ENCODE results near the gene CHRNA4.
A peak's percentile ranks its signal among the peaks of the same experiment; 100 is the strongest.

The CHRNA4 gene

GRCh38 chr20:63351811-63352591, 9.1 kb downstream of the CHRNA4 start:
- no peak overlapping the region for H3K27ac Mint-ChIP-seq
- no peak overlapping the region for H3K4me3 Mint-ChIP-seq
- no peaks in the 10 kb centered on the region for H3K9me3 Mint-ChIP-seq
- no peaks in the 10 kb centered on the region for H3K27me3 Mint-ChIP-seq
- H3K36me3 Mint-ChIP-seq = no peaks in the 10 kb centered on the region
- no peaks in the 10 kb centered on the region for H3K4me1 Mint-ChIP-seq

DNA sequence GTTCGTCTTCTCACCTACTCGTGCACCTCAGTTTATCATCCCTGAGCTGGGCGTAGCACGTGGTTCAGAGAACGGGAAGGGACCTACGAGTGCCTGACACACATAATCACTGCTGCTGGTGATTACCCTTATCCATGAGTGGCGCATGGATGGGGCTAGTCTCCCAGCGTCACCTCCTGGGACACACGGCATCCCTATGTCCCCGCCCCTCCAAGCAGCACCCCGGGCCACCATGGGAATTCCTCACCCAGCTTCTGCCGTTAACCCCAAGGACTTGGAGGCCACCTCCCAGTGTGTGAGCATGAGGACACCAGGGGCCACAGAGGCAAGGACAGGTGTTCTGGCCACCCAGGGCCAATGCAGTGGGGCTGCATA, 9.8 kb downstream of the CHRNA4 start:
- no peaks in the 10 kb centered on the region for H3K4me1 Mint-ChIP-seq
- no peaks in the 10 kb centered on the region for H3K27me3 Mint-ChIP-seq
- H3K27ac Mint-ChIP-seq = no peak overlapping the region
- H3K4me3 Mint-ChIP-seq = no peak overlapping the region
- no peaks in the 10 kb centered on the region for H3K9me3 Mint-ChIP-seq
- H3K36me3 Mint-ChIP-seq = no peaks in the 10 kb centered on the region

DNA sequence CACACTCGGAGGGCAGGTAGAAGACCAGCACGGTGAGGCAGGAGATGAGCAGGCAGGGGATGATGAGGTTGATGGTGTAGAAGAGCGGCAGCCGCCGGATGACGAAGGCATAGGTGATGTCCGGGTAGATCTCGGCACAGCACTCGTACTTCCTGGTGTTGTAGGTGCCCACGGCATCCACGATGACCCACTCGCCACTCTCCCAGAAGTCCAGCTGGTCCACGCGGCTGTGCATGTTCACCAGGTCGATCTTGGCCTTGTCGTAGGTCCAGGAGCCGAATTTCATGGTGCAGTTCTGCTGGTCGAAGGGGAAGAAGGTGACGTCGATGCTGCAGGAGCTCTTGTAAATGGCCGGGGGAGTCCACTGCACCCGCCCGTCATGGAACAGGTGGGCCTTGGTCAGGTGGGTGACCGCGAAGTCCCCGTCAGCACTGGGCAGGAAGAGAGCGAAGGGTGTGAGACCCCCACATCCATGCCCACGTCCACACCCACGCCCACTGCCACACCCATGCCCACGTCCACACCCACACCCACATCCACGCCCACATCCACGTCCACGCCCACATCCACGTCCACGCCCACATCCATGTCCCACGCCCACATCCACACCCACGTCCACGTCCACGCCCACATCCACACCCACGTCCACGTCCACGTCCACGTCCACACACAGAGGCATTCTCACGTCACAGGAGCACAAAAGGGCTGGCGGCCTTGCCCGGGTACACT, 10.4 kb downstream of the CHRNA4 start:
- H3K4me1 Mint-ChIP-seq = no peaks in the 10 kb centered on the region
- H3K36me3 Mint-ChIP-seq = no peaks in the 10 kb centered on the region
- H3K4me3 Mint-ChIP-seq = peak overlapping the region; percentile 23
- no peaks in the 10 kb centered on the region for H3K27me3 Mint-ChIP-seq
- no peaks in the 10 kb centered on the region for H3K9me3 Mint-ChIP-seq
- peak overlapping the region; percentile 73 for H3K27ac Mint-ChIP-seq

DNA sequence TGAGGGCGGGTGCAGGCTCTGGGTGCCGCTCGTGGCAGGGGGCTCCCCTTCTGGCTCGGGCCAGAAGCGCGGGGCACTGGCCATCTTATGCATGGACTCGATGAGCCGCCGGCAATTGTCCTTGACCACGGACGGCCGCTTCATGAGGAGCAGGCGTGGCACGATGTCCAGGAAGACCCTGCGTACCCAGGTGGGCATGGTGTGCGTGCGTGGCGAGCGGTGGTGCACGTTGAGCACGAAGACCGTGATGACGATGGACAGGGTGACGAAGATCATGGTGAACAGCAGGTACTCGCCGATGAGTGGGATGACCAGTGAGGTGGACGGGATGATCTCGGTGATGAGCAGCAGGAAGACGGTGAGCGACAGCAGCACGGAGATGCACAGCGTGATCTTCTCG, 11.0 kb downstream of the CHRNA4 start:
- Mint-ChIP-seq H3K36me3 (no peaks in the 10 kb centered on the region), H3K9me3 (no peaks in the 10 kb centered on the region), H3K27ac (peak overlapping the region; percentile 73), H3K4me1 (no peaks in the 10 kb centered on the region), H3K27me3 (no peaks in the 10 kb centered on the region), H3K4me3 (peak overlapping the region; percentile 23)

GRCh38 chr20:63349516-63349895, 11.6 kb downstream of the CHRNA4 start:
- H3K4me3 Mint-ChIP-seq = no peak overlapping the region
- H3K27ac Mint-ChIP-seq = no peak overlapping the region
- no peaks in the 10 kb centered on the region for H3K27me3 Mint-ChIP-seq
- H3K9me3 Mint-ChIP-seq = no peaks in the 10 kb centered on the region
- no peaks in the 10 kb centered on the region for H3K36me3 Mint-ChIP-seq
- H3K4me1 Mint-ChIP-seq = no peaks in the 10 kb centered on the region

DNA sequence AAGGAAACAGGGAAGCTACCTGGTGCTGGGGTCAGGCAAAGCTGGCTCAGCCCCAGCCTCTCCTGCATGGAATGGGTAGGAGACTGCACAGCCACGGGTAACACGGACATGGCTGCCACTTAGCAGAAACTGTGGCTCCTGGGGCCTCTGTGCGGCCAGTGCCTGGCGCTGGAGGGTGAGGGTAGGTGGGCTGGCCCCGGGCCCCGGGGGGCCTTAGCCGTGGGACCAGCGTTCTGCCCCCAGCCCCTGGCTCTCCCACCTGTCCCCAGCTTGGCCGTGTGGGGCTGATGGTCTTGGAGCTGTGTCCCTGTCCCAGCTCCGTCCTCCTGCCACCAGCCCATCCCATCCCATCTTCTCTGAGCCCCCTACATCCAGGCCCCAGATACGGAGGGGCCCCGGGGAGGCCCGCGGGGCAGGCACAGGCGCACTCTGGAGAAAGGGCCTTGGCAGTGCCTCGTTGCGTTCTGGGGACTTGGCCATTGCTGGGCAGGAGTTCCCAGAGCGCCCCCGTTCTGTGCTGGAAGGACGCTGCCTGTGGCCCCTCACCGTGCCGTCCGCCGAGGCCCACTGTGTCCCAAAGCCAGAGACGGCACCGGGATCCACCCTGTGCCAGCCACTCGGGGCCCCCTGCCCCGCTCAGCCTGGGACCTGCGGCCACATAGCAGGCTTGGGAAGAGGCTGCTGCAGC, 12.2 kb downstream of the CHRNA4 start:
- H3K27me3 Mint-ChIP-seq = no peaks in the 10 kb centered on the region
- no peak overlapping the region for H3K27ac Mint-ChIP-seq
- no peak overlapping the region for H3K4me3 Mint-ChIP-seq
- H3K9me3 Mint-ChIP-seq = no peaks in the 10 kb centered on the region
- H3K36me3 Mint-ChIP-seq = no peaks in the 10 kb centered on the region
- no peaks in the 10 kb centered on the region for H3K4me1 Mint-ChIP-seq

DNA sequence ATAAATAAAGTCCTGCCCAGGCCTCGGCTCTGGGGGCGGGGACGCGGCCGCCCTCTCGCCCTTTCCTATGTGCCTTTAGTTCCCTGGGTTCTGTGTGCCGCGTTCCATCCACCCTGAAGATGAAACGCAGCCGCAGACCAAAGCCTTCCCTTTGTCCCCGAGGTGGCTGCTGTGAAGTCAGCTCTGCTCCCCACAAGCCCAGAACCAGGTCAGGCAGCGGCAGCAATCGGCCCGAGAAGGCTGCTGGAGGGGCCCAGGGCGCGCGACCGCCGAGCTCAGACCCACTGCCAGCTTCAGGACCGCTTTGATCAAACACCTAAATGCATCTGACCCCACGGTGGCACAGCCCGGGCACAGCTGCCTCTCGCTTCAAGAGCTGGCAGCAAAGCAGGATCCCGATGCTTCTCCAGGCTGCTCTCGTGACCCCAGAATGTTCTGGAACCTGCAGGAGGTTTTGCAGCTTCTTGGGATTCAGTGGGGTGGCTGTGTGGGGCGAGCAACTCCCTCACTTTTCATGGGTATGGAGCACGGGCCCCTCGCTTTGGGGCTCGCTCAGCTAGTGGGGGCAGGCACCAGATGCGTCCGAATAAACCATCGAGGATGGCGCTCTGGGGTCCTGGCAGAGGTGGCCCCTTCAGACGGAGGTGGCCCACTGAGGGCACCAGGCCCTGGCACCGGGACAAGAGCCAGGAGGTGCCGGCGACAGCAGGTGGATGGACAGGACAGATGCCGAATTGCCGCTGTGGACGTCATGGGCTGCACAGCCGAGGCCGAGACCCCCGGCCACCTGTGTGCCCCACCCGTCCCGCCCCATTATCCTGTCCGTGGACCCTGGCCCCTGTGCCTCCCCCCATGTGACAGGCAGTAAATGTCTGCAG, 13.0 kb downstream of the CHRNA4 start:
- Mint-ChIP-seq H3K4me1 (no peaks in the 10 kb centered on the region), H3K27me3 (no peaks in the 10 kb centered on the region), H3K27ac (no peak overlapping the region), H3K4me3 (no peak overlapping the region), H3K9me3 (no peaks in the 10 kb centered on the region), H3K36me3 (no peaks in the 10 kb centered on the region)

- H3K9me3 Mint-ChIP-seq = no peaks in the 10 kb centered on the region
- H3K27ac Mint-ChIP-seq = no peak overlapping the region
- no peak overlapping the region for H3K4me3 Mint-ChIP-seq
- H3K36me3 Mint-ChIP-seq = no peaks in the 10 kb centered on the region
- no peaks in the 10 kb centered on the region for H3K4me1 Mint-ChIP-seq
- peaks cover 2% of the 10 kb centered on the region for H3K27me3 Mint-ChIP-seq
Measured at GRCh38 chr20:63347081-63347741, 13.9 kb downstream of the CHRNA4 start.

DNA sequence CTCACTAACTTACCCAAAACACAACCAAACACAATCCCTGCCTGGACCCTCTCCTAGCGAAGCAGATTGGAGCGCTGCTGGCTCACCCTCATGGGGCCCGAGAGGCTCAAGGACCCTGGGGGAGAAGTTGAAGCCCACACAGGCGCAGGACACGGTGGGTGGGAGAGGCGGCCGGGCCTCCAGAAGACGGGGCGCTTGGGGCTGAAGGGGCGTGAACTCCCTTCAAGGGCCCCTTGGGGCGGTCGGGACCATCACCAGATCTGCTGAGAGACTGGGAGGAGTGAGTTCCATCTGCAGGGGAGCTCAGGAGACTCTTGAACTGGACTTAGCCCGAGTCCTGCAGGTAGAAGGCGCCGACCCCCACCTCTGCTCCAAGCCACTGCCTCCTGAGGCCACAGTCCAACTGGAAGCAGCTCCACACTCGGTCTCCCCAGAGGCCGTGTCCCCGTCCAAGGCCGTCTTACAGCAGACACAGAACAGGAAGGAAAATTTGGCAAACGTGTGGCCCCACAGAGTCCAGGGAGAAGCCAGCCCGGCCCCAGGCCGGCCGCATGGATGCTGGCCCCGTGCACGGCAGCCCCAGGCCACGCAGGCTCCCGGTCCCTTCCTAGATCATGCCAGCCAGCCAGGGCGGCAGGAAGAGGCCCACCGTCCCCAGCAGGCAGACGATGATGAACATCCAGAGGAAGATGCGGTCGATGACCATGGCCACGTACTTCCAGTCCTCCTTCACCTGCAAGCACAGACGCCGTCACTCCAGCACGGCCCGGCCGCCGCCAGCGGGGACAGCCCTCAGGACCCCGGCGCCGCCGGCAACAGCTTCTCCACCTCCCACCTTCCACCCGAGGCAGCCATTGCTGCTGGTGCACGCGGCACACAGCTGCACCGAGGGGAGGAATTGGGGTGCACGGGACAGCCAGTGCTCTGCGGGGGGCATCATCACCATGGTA, 14.7 kb downstream of the CHRNA4 start:
- Mint-ChIP-seq H3K9me3 (no peaks in the 10 kb centered on the region), H3K27ac (no peak overlapping the region), H3K4me1 (no peaks in the 10 kb centered on the region), H3K4me3 (no peak overlapping the region), H3K36me3 (no peaks in the 10 kb centered on the region), H3K27me3 (peaks cover 7% of the 10 kb centered on the region)

- no peaks in the 10 kb centered on the region for H3K4me1 Mint-ChIP-seq
- no peaks in the 10 kb centered on the region for H3K9me3 Mint-ChIP-seq
- H3K27me3 Mint-ChIP-seq = peaks cover 16% of the 10 kb centered on the region
- no peaks in the 10 kb centered on the region for H3K36me3 Mint-ChIP-seq
- no peak overlapping the region for H3K27ac Mint-ChIP-seq
- no peak overlapping the region for H3K4me3 Mint-ChIP-seq
Measured at GRCh38 chr20:63345328-63346100, 15.6 kb downstream of the CHRNA4 start.

GRCh38 chr20:63344616-63345327, 16.4 kb downstream of the CHRNA4 start:
- H3K36me3 Mint-ChIP-seq = no peaks in the 10 kb centered on the region
- no peak overlapping the region for H3K27ac Mint-ChIP-seq
- no peaks in the 10 kb centered on the region for H3K4me1 Mint-ChIP-seq
- peaks cover 17% of the 10 kb centered on the region for H3K27me3 Mint-ChIP-seq
- peaks cover 1% of the 10 kb centered on the region for H3K9me3 Mint-ChIP-seq
- no peak overlapping the region for H3K4me3 Mint-ChIP-seq

- Mint-ChIP-seq H3K9me3 (peaks cover 8% of the 10 kb centered on the region), H3K36me3 (no peaks in the 10 kb centered on the region), H3K27ac (no peak overlapping the region), H3K4me1 (no peaks in the 10 kb centered on the region), H3K27me3 (peaks cover 22% of the 10 kb centered on the region), H3K4me3 (no peak overlapping the region)
Measured at GRCh38 chr20:63343460-63344445, 17.4 kb downstream of the CHRNA4 start.

All from activated naive CD4-positive, alpha-beta T cell treated with anti-CD3 and anti-CD28 coated beads, Interleukin-2, amount 50 U/mL, for 24 hours (primary cell).